Sigmoid colon (tissue), 7 donors: ENCODE data around the gene ANO9. TPM values are rescaled to one million over a fixed set of nuclear protein-coding genes. Genes with fewer than 3 reads are reported as not detected.

ENCODE experiments used
- DNase-seq: peaks from one replicate; pipeline ENCODE4 v3.0.0-alpha.2; 2019
- H3K27ac ChIP-seq, 4 donors: fragments of 200-600 bp; sonication (generic); one replicate each; pipeline ENCODE4 v1.5.1; 2016 to 2019; ENCODE audit warnings: mild to moderate bottlenecking in 1 of 4
- H3K27me3 ChIP-seq, 3 donors: fragments of 200-600 bp; sonication (generic); one replicate each; pipeline ENCODE4 v1.5.1; 2019; ENCODE audit warnings: mild to moderate bottlenecking in 1 of 3
- H3K36me3 ChIP-seq, 4 donors: fragments of 200-600 bp; sonication (generic); one replicate each; pipeline ENCODE4 v1.5.1; 2016 to 2019
- H3K4me1 ChIP-seq, 4 donors: fragments of 200-600 bp; sonication (generic); one replicate each; pipeline ENCODE4 v1.5.1; 2017 to 2019
- H3K4me3 ChIP-seq, 4 donors: fragments of 200-600 bp; sonication (generic); one replicate each; pipeline ENCODE4 v1.5.1; 2017 to 2019; ENCODE audit warnings: mild to moderate bottlenecking in 2 of 4, moderate library complexity in 1 of 4
- H3K9me3 ChIP-seq, 4 donors: fragments of 200-600 bp in 3 of 4; sonication (generic) in 3 of 4; one replicate each; pipeline versions ENCODE4 v1.5.1 to v1.6.1; 2013 to 2019
- CTCF ChIP-seq, 4 experiments: fragments of 450-650 bp in 3 of 4; fragments of 200-600 bp in 1 of 4; IDR thresholded peaks; one replicate each; pipeline ENCODE4 v1.5.1; 2016 to 2019; ENCODE audit warnings: antibody characterized with exemption in 4 of 4, mild to moderate bottlenecking in 3 of 4, moderate library complexity in 2 of 4
- EP300 ChIP-seq, 4 donors: sonication (generic); formaldehyde crosslinking; IDR thresholded peaks; one replicate each; pipeline ENCODE4 v1.6.1; 2017; ENCODE audit warnings: antibody characterized with exemption in 4 of 4
- POLR2A ChIP-seq, 2 donors: fragments of 450-650 bp; IDR thresholded peaks; one replicate each; pipeline ENCODE4 v1.6.1; 2016; ENCODE audit warnings: antibody characterized with exemption in 2 of 2, mild to moderate bottlenecking in 2 of 2, moderate library complexity in 2 of 2
- POLR2AphosphoS5 ChIP-seq, 4 donors: sonication (generic); formaldehyde crosslinking; IDR thresholded peaks; one replicate each; pipeline ENCODE4 v1.6.1; 2017; ENCODE audit warnings: antibody characterized with exemption in 4 of 4
- WGBS, 2 donors: extraction: QIAGEN DNeasy Blood & Tissue Kit; methylation state at CpG; one replicate each; pipeline ENCODE4 v1.1.7; 2013; 5-methylcytosine and 5-hydroxymethylcytosine counted together
- intact Hi-C: fragments of 100-400 bp; cut with DNase I; formaldehyde crosslinking; loops from one replicate; pipeline ENCODE4 v1.15.1; 2023
- polyA plus RNA-seq, 3 donors: library from polyadenylated mRNA; stranded (reverse); fragments of 200-250 nt; gene quantifications; one replicate each; pipeline ENCODE4 v1.2.3, GENCODE V29; 2013
- total RNA-seq, 4 donors: library from RNA; depleted of rRNA; stranded (reverse); fragments of >200 nt; gene quantifications; one replicate each; pipeline ENCODE4 v1.1.0, GENCODE V29; 2016
- donor health status: healthy with polysubstance abuse.
- donor health status: Bipolar disorder and iron deficiency.
- donor health status: healthy.

ANO9 gene
- total and polyA plus RNA-seq, 7 donors: 0.14 to 123 (median 2.5) TPM

GRCh38 chr11:486189-486588 is 44.4 kb upstream of the ANO9 start:
- Histone ChIP-seq H3K4me3 (no peak overlapping the region), H3K27ac (no peak overlapping the region), H3K4me1 (no peaks in the 10 kb centered on the region), H3K36me3 (peaks cover 0 to 21% (median 4%) of the 10 kb centered on the region in 4 donors), H3K9me3 (no peaks in the 10 kb centered on the region), H3K27me3 (no peaks in the 10 kb centered on the region)
- DNase-seq: no peak
- 84 to 95% methylated on average over 23 of the region's 23 CpGs for WGBS, 2 donors
- intact Hi-C loops: no loop called here
- no peak for TF ChIP-seq CTCF (IDR thresholded peaks at IDR 0.05)
- TF ChIP-seq EP300 (IDR thresholded peaks at IDR 0.05): no peak
- no peak for TF ChIP-seq POLR2AphosphoS5 (IDR thresholded peaks at IDR 0.05)

- WGBS, 2 donors: 98% methylated on average over 38 of the region's 38 CpGs
- Histone ChIP-seq H3K36me3 (peaks cover 0 to 8% (median 4%) of the 10 kb centered on the region in 4 donors), H3K9me3 (no peaks in the 10 kb centered on the region), H3K4me1 (no peaks in the 10 kb centered on the region), H3K27me3 (no peaks in the 10 kb centered on the region), H3K27ac (no peak overlapping the region), H3K4me3 (no peak overlapping the region)
- TF ChIP-seq EP300 (IDR thresholded peaks at IDR 0.05): no peak
- no peak for TF ChIP-seq CTCF (IDR thresholded peaks at IDR 0.05)
- no peak for TF ChIP-seq POLR2AphosphoS5 (IDR thresholded peaks at IDR 0.05)
- TF ChIP-seq POLR2A (IDR thresholded peaks at IDR 0.05): no peak
- no peak for DNase-seq
- intact Hi-C loops: no loop called here
Observed at GRCh38 chr11:484616-485015, 42.8 kb upstream of the ANO9 start.

GRCh38 chr11:479311-479710 is 37.5 kb upstream of the ANO9 start:
- intact Hi-C loops: no loop called here
- Histone ChIP-seq H3K4me1 (no peaks in the 10 kb centered on the region), H3K36me3 (peaks cover 0 to 6% (median 0%) of the 10 kb centered on the region in 4 donors), H3K9me3 (no peaks in the 10 kb centered on the region), H3K27ac (no peak overlapping the region), H3K4me3 (no peak overlapping the region), H3K27me3 (no peaks in the 10 kb centered on the region)
- DNase-seq: no peak
- TF ChIP-seq POLR2A (IDR thresholded peaks at IDR 0.05): no peak
- no peak for TF ChIP-seq POLR2AphosphoS5 (IDR thresholded peaks at IDR 0.05)
- TF ChIP-seq CTCF (IDR thresholded peaks at IDR 0.05): no peak
- no peak for TF ChIP-seq EP300 (IDR thresholded peaks at IDR 0.05)
- WGBS, 2 donors: 92 to 97% methylated on average over 13 of the region's 13 CpGs

GRCh38 chr11:477052-477715 is 35.4 kb upstream of the ANO9 start:
- Histone ChIP-seq H3K27me3 (no peaks in the 10 kb centered on the region), H3K4me1 (no peaks in the 10 kb centered on the region), H3K27ac (no peak overlapping the region), H3K36me3 (peaks cover 0 to 6% (median 0%) of the 10 kb centered on the region in 4 donors), H3K4me3 (no peak overlapping the region), H3K9me3 (no peaks in the 10 kb centered on the region)
- intact Hi-C loops: no loop called here
- no peak for DNase-seq
- 88 to 93% methylated on average over 16 of the region's 16 CpGs for WGBS, 2 donors
- TF ChIP-seq EP300 (IDR thresholded peaks at IDR 0.05) (no peak), POLR2A (IDR thresholded peaks at IDR 0.05) (no peak), POLR2AphosphoS5 (IDR thresholded peaks at IDR 0.05) (no peak), CTCF (IDR thresholded peaks at IDR 0.05) (no peak)

- H3K9me3 ChIP-seq: no peaks in the 10 kb centered on the region
- TF ChIP-seq CTCF (IDR thresholded peaks at IDR 0.05) (no peak), EP300 (IDR thresholded peaks at IDR 0.05) (no peak), POLR2AphosphoS5 (IDR thresholded peaks at IDR 0.05) (no peak), POLR2A (IDR thresholded peaks at IDR 0.05) (no peak)
- intact Hi-C loops: no loop called here
- peaks cover 0 to 6% (median 0%) of the 10 kb centered on the region in 4 donors for H3K36me3 ChIP-seq
- H3K27ac ChIP-seq: no peak overlapping the region
- H3K27me3 ChIP-seq: no peaks in the 10 kb centered on the region
- no peak for DNase-seq
- 96% methylated on average over 15 of the region's 15 CpGs for WGBS, 2 donors
- no peak overlapping the region for H3K4me3 ChIP-seq
- H3K4me1 ChIP-seq: no peaks in the 10 kb centered on the region
Observed at GRCh38 chr11:476416-476815, 34.6 kb upstream of the ANO9 start.
